Trophoblast cell (in vitro differentiated cells and primary cell): ENCODE data around the gene NFE2L2.
"Not testable (repeated sequence)": the region's sequence is repeated elsewhere in the genome, so short reads cannot be mapped to it uniquely, and the experiment has no call there.

Source experiments
- DNase-seq, 2 donors: peaks; one replicate each; pipeline ENCODE4 v3.0.0-alpha.2; 2016
- H2AFZ ChIP-seq: 2 replicates; pipeline ENCODE4 v1.6.1; 2013; ENCODE audit warnings: low read length, moderate library complexity, mild to moderate bottlenecking; ENCODE audit not compliant: insufficient read depth, poor library complexity
- H2AK5ac ChIP-seq: 2 replicates; pipeline ENCODE4 v1.6.1; 2013; ENCODE audit warnings: mild to moderate bottlenecking, low read length
- H2BK120ac ChIP-seq: 2 replicates; pipeline ENCODE4 v1.6.1; 2013; ENCODE audit warnings: low read length, mild to moderate bottlenecking, moderate library complexity; ENCODE audit not compliant: insufficient read depth, poor library complexity
- H2BK12ac ChIP-seq: 2 replicates; pipeline ENCODE4 v1.6.1; 2013; ENCODE audit warnings: mild to moderate bottlenecking, low read length, moderate library complexity
- H2BK5ac ChIP-seq: 2 replicates; pipeline ENCODE4 v1.6.1; 2013; ENCODE audit warnings: low read length, low read depth, moderate library complexity, mild to moderate bottlenecking; ENCODE audit not compliant: poor library complexity
- H3K14ac ChIP-seq: 2 replicates; pipeline ENCODE4 v1.6.1; 2013; ENCODE audit warnings: mild to moderate bottlenecking, low read length
- H3K18ac ChIP-seq: 2 replicates; pipeline ENCODE4 v1.6.1; 2013; ENCODE audit warnings: mild to moderate bottlenecking, low read length
- H3K23ac ChIP-seq: 2 replicates; pipeline ENCODE4 v1.6.1; 2013; ENCODE audit warnings: low read length
- H3K27ac ChIP-seq: 2 replicates; pipeline ENCODE4 v1.5.1; 2013; ENCODE audit warnings: low read depth, mild to moderate bottlenecking, inconsistent platforms, low read length, moderate library complexity
- H3K27me3 ChIP-seq: 2 replicates; pipeline ENCODE4 v1.6.1; 2013; ENCODE audit warnings: inconsistent platforms, mild to moderate bottlenecking, low read length, moderate library complexity; ENCODE audit not compliant: insufficient read depth
- H3K36me3 ChIP-seq, 2 experiments: 1 replicate in 1 of 2; 2 replicates in 1 of 2; pipeline ENCODE4 v1.6.1; 2013; ENCODE audit warnings: low read length in 2 of 2, mild to moderate bottlenecking in 2 of 2, moderate library complexity in 1 of 2; ENCODE audit not compliant: insufficient read depth in 2 of 2, control insufficient read depth in 1 of 2
- H3K4ac ChIP-seq: 2 replicates; pipeline ENCODE4 v1.6.1; 2013; ENCODE audit warnings: low read depth, mild to moderate bottlenecking, low read length, moderate library complexity
- H3K4me1 ChIP-seq, 2 experiments: 1 replicate in 1 of 2; 2 replicates in 1 of 2; pipeline ENCODE4 v1.6.1; 2013; ENCODE audit warnings: low read length in 2 of 2, mild to moderate bottlenecking in 2 of 2, moderate library complexity in 1 of 2; ENCODE audit not compliant: insufficient read depth in 2 of 2, control insufficient read depth in 1 of 2
- H3K4me2 ChIP-seq: 2 replicates; pipeline ENCODE4 v1.6.1; 2013; ENCODE audit warnings: inconsistent platforms, mild to moderate bottlenecking, low read length, moderate library complexity
- H3K4me3 ChIP-seq: 2 replicates; pipeline ENCODE4 v1.5.1; 2013; ENCODE audit warnings: mild to moderate bottlenecking, low read depth, low read length, inconsistent platforms
- H3K79me1 ChIP-seq: one replicate; pipeline ENCODE4 v1.6.1; 2013; ENCODE audit warnings: low read length
- H3K79me2 ChIP-seq: 2 replicates; pipeline ENCODE4 v1.6.1; 2013; ENCODE audit warnings: low read length, mild to moderate bottlenecking; ENCODE audit not compliant: control insufficient read depth, insufficient read depth, poor library complexity
- H3K9ac ChIP-seq: 2 replicates; pipeline ENCODE4 v1.6.1; 2013; ENCODE audit warnings: mild to moderate bottlenecking, low read length
- H3K9me3 ChIP-seq: 2 replicates; pipeline ENCODE4 v1.6.1; 2013; ENCODE audit warnings: low read depth, mild to moderate bottlenecking, control low read depth, inconsistent platforms, low read length; ENCODE audit not compliant: insufficient read depth
- H4K12ac ChIP-seq: 2 replicates; pipeline ENCODE4 v1.6.1; 2013; ENCODE audit warnings: low read depth, mild to moderate bottlenecking, low read length, moderate library complexity
- H4K8ac ChIP-seq: 2 replicates; pipeline ENCODE4 v1.6.1; 2013; ENCODE audit warnings: low read depth, mild to moderate bottlenecking, low read length, moderate library complexity
- H4K91ac ChIP-seq: one replicate; pipeline ENCODE4 v1.6.1; 2013; ENCODE audit warnings: low read depth, mild to moderate bottlenecking, low read length, moderate library complexity
- whole genome bisulfite sequencing: extraction: QIAGEN DNeasy Blood & Tissue Kit; methylation state at CpG from one replicate; pipeline ENCODE4 v1.1.7; 2013; ENCODE audit warnings: missing lambda C conversion rate; ENCODE audit not compliant: insufficient read length, insufficient coverage; ENCODE audit errors: extremely low coverage; 5-methylcytosine and 5-hydroxymethylcytosine counted together

The NFE2L2 gene

GRCh38 chr2:177268187-177268871 lies 3.8 kb upstream of the NFE2L2 start:
- no CpG with 5 or more reads among the region's 8 CpGs for WGBS

GRCh38 chr2:177266955-177267354 lies 2.4 kb upstream of the NFE2L2 start:
- not testable (repeated sequence) for H3K14ac ChIP-seq, DNase-seq, H4K8ac ChIP-seq, H3K4me3 ChIP-seq, H3K36me3 ChIP-seq, H3K4me2 ChIP-seq, H3K18ac ChIP-seq, H3K9ac ChIP-seq, H2AK5ac ChIP-seq, H3K4ac ChIP-seq, H3K27me3 ChIP-seq, H4K12ac ChIP-seq, H3K4me1 ChIP-seq, H3K27ac ChIP-seq, H2BK12ac ChIP-seq, H3K9me3 ChIP-seq, H2BK5ac ChIP-seq, H3K23ac ChIP-seq, H2BK120ac ChIP-seq, H2AFZ ChIP-seq, H4K91ac ChIP-seq
- H3K79me2 ChIP-seq: peaks cover 11% of the 10 kb centered on the region
- peaks cover 17% of the 10 kb centered on the region for H3K79me1 ChIP-seq
- WGBS: no CpG with 5 or more reads among the region's 8 CpGs

More at GRCh38 chr2:177268187-177268871, 3.8 kb upstream of the NFE2L2 start:
- Histone ChIP-seq H2BK12ac (no peak overlapping the region), H3K4me1 (no peaks in the 10 kb centered on the region), H3K36me3 (no peaks in the 10 kb centered on the region), H4K12ac (no peak overlapping the region), H3K9me3 (no peaks in the 10 kb centered on the region), H3K14ac (no peak overlapping the region), H4K91ac (no peak overlapping the region), H3K9ac (no peak overlapping the region), H3K23ac (no peak overlapping the region), H3K79me1 (peaks cover 17% of the 10 kb centered on the region), H2AK5ac (no peak overlapping the region), H2AFZ (no peak overlapping the region), H3K18ac (no peak overlapping the region), H3K4me3 (no peak overlapping the region), H2BK5ac (no peak overlapping the region), H3K79me2 (peaks cover 11% of the 10 kb centered on the region), H2BK120ac (no peak overlapping the region), H3K4me2 (no peak overlapping the region), H3K27me3 (no peaks in the 10 kb centered on the region), H4K8ac (no peak overlapping the region), H3K27ac (no peak overlapping the region), H3K4ac (no peak overlapping the region)
- no peak for DNase-seq

GRCh38 chr2:177265824-177266817 lies 1.6 kb upstream of the NFE2L2 start:
- peak in 1 of 2 donors; percentile 75 for DNase-seq
- no peaks in the 10 kb centered on the region for H3K36me3 ChIP-seq
- no peak overlapping the region for H3K4me2 ChIP-seq
- no peak overlapping the region for H2BK5ac ChIP-seq
- H3K79me2 ChIP-seq: peaks cover 11% of the 10 kb centered on the region
- H3K79me1 ChIP-seq: peaks cover 17% of the 10 kb centered on the region
- H3K4me1 ChIP-seq: no peaks in the 10 kb centered on the region
- no peak overlapping the region for H4K8ac ChIP-seq
- H2AK5ac ChIP-seq: no peak overlapping the region
- H2BK120ac ChIP-seq: no peak overlapping the region
- H3K9ac ChIP-seq: no peak overlapping the region
- no peak overlapping the region for H4K91ac ChIP-seq
- H2BK12ac ChIP-seq: no peak overlapping the region
- H3K9me3 ChIP-seq: no peaks in the 10 kb centered on the region
- H3K27ac ChIP-seq: no peak overlapping the region
- no CpG with 5 or more reads among the region's 4 CpGs for WGBS
- no peak overlapping the region for H3K14ac ChIP-seq
- no peak overlapping the region for H3K4me3 ChIP-seq
- H4K12ac ChIP-seq: no peak overlapping the region
- H3K27me3 ChIP-seq: no peaks in the 10 kb centered on the region
- no peak overlapping the region for H2AFZ ChIP-seq
- no peak overlapping the region for H3K23ac ChIP-seq
- no peak overlapping the region for H3K4ac ChIP-seq
- H3K18ac ChIP-seq: no peak overlapping the region

- Histone ChIP-seq H3K23ac (no peak overlapping the region), H4K8ac (peak overlapping the region; percentile 96), H3K27ac (peak overlapping the region; percentile 97), H3K14ac (peak overlapping the region; percentile 99), H3K79me2 (peaks cover 12% of the 10 kb centered on the region), H3K9me3 (no peaks in the 10 kb centered on the region), H3K27me3 (no peaks in the 10 kb centered on the region), H4K91ac (peak overlapping the region; percentile 97), H3K4me3 (peak overlapping the region; percentile 98), H4K12ac (peak overlapping the region; percentile 99), H3K4ac (peak overlapping the region; percentile 99), H2BK5ac (peak overlapping the region; percentile 98), H2AFZ (peak overlapping the region; percentile 95), H3K4me2 (peak overlapping the region; percentile 61), H3K79me1 (peaks cover 17% of the 10 kb centered on the region), H2BK12ac (peak overlapping the region; percentile 92), H2BK120ac (peak overlapping the region; percentile 99), H2AK5ac (peak overlapping the region; percentile 98), H3K4me1 (no peaks in the 10 kb centered on the region), H3K18ac (peak overlapping the region; percentile 100), H3K9ac (peak overlapping the region; percentile 97), H3K36me3 (no peaks in the 10 kb centered on the region)
- DNase-seq: peak; percentile 31 to 48
- WGBS: no CpG with 5 or more reads among the region's 61 CpGs
These were observed 276 bp downstream of the NFE2L2 start for GRCh38 chr2:177264209-177264692.
